Activated naive CD4-positive, alpha-beta T cell treated with anti-CD3 and anti-CD28 coated beads, Interleukin-2, amount 10 ng/mL, durations not matched to agents 7 days and 5 days (primary cell): ENCODE results near the gene GDF9.

ENCODE experiments used
- CTCF ChIA-PET: fragments of 350-600 bp; sonication (Branson Sonifier 250); formaldehyde crosslinking; loops from one replicate; lab custom pipeline; 2021; ENCODE audit warnings: antibody characterized with exemption; lab: Charles Lee
- DNase-seq: peaks from one replicate; pipeline ENCODE4 v3.0.0-alpha.2; 2020
- H3K27ac Mint-ChIP-seq: one replicate; pipeline ENCODE4 v1.8.0; 2021; ENCODE audit warnings: mild to moderate bottlenecking, moderate library complexity, mixed read lengths
- H3K27me3 Mint-ChIP-seq: one replicate; pipeline ENCODE4 v1.8.0; 2021; ENCODE audit warnings: mild to moderate bottlenecking, mixed read lengths
- H3K36me3 Mint-ChIP-seq: one replicate; pipeline ENCODE4 v1.8.0; 2021; ENCODE audit warnings: mixed read lengths
- H3K4me1 Mint-ChIP-seq: one replicate; pipeline ENCODE4 v1.8.0; 2021; ENCODE audit warnings: mixed read lengths
- H3K4me3 Mint-ChIP-seq: one replicate; pipeline ENCODE4 v1.8.0; 2021; ENCODE audit warnings: mild to moderate bottlenecking, moderate library complexity, mixed read lengths
- H3K9me3 Mint-ChIP-seq: one replicate; pipeline ENCODE4 v1.8.0; 2021; ENCODE audit warnings: mixed read lengths

GDF9 gene

GRCh38 chr5:132886064-132886823 lies 20.0 kb upstream of the GDF9 start:
- Mint-ChIP-seq H3K4me1 (peaks cover 11% of the 10 kb centered on the region), H3K27me3 (no peaks in the 10 kb centered on the region), H3K36me3 (peaks cover 37% of the 10 kb centered on the region), H3K27ac (no peak overlapping the region), H3K4me3 (no peak overlapping the region), H3K9me3 (no peaks in the 10 kb centered on the region)
- no peak for DNase-seq
- CTCF ChIA-PET: interaction anchor here (4.2 kb wide), 1 partner anchor 57 kb away, joined by 26 read pairs; the partner anchor contains the start of gene SHROOM1

GRCh38 chr5:132884548-132884947 lies 18.3 kb upstream of the GDF9 start:
- CTCF ChIA-PET: interaction anchor here (0.6 to 4.2 kb wide), 3 partner anchors 8 to 165 kb away, joined by 3 to 26 read pairs (median 6); partner anchors contain the start of gene SHROOM1

GRCh38 chr5:132883261-132883834 lies 17.1 kb upstream of the GDF9 start:
- Mint-ChIP-seq H3K27ac (no peak overlapping the region), H3K9me3 (no peaks in the 10 kb centered on the region), H3K4me1 (no peaks in the 10 kb centered on the region), H3K36me3 (peaks cover 50% of the 10 kb centered on the region), H3K27me3 (no peaks in the 10 kb centered on the region), H3K4me3 (no peak overlapping the region)
- peak; percentile 29 for DNase-seq
- CTCF ChIA-PET: interaction anchor here (0.8 to 4.2 kb wide), 16 partner anchors 9 to 382 kb away, joined by 3 to 26 read pairs (median 3); partner anchors contain the start of genes GDF9, HSPA4, SHROOM1 and UQCRQ

More at GRCh38 chr5:132884548-132884947, 18.3 kb upstream of the GDF9 start:
- no peaks in the 10 kb centered on the region for H3K27me3 Mint-ChIP-seq
- DNase-seq: no peak
- H3K27ac Mint-ChIP-seq: no peak overlapping the region
- peaks cover 3% of the 10 kb centered on the region for H3K4me1 Mint-ChIP-seq
- no peak overlapping the region for H3K4me3 Mint-ChIP-seq
- H3K36me3 Mint-ChIP-seq: peaks cover 43% of the 10 kb centered on the region
- no peaks in the 10 kb centered on the region for H3K9me3 Mint-ChIP-seq

GRCh38 chr5:132877938-132878337 lies 11.7 kb upstream of the GDF9 start:
- Mint-ChIP-seq H3K9me3 (no peaks in the 10 kb centered on the region), H3K36me3 (peaks cover 27% of the 10 kb centered on the region), H3K4me1 (no peaks in the 10 kb centered on the region), H3K27ac (no peak overlapping the region), H3K4me3 (no peak overlapping the region), H3K27me3 (no peaks in the 10 kb centered on the region)
- no peak for DNase-seq
- CTCF ChIA-PET: interaction anchor here (1.0 kb wide), 1 partner anchor 57 kb away, joined by 3 read pairs; no protein-coding TSS in a partner anchor

- H3K9me3 Mint-ChIP-seq: no peaks in the 10 kb centered on the region
- no peak overlapping the region for H3K4me3 Mint-ChIP-seq
- no peaks in the 10 kb centered on the region for H3K4me1 Mint-ChIP-seq
- no peak overlapping the region for H3K27ac Mint-ChIP-seq
- no peaks in the 10 kb centered on the region for H3K27me3 Mint-ChIP-seq
- CTCF ChIA-PET: interaction anchor here (1.0 kb wide), 1 partner anchor 57 kb away, joined by 3 read pairs; no protein-coding TSS in a partner anchor
- DNase-seq: no peak
- H3K36me3 Mint-ChIP-seq: peaks cover 29% of the 10 kb centered on the region
Measured at GRCh38 chr5:132877466-132877865, 11.2 kb upstream of the GDF9 start.

- no peaks in the 10 kb centered on the region for H3K4me1 Mint-ChIP-seq
- peaks cover 30% of the 10 kb centered on the region for H3K36me3 Mint-ChIP-seq
- H3K27ac Mint-ChIP-seq: no peak overlapping the region
- CTCF ChIA-PET: no interaction called here
- H3K27me3 Mint-ChIP-seq: no peaks in the 10 kb centered on the region
- no peak for DNase-seq
- no peak overlapping the region for H3K4me3 Mint-ChIP-seq
- no peaks in the 10 kb centered on the region for H3K9me3 Mint-ChIP-seq
Measured at GRCh38 chr5:132876020-132876759, 9.9 kb upstream of the GDF9 start.

GRCh38 chr5:132873930-132874271 lies 7.6 kb upstream of the GDF9 start:
- no peak for DNase-seq
- CTCF ChIA-PET: interaction anchor here (1.0 kb wide), 1 partner anchor 9 kb away, joined by 3 read pairs; no protein-coding TSS in a partner anchor

GRCh38 chr5:132873119-132873929 lies 7.1 kb upstream of the GDF9 start, which contains the start of gene LEAP2:
Gene LEAP2, plus strand, starts transcription at chr5:132873668. Its CDS starts 27 bp downstream, at chr5:132873695.
- CTCF ChIA-PET: interaction anchor here (1.2 kb wide), 1 partner anchor 10 kb away, joined by 4 read pairs; no protein-coding TSS in a partner anchor
- peaks cover 24% of the 10 kb centered on the region for H3K36me3 Mint-ChIP-seq
- peaks cover 3% of the 10 kb centered on the region for H3K4me1 Mint-ChIP-seq
- no peak for DNase-seq
- no peak within 1 kb of the TSS for H3K4me3 Mint-ChIP-seq
- no peaks in the 10 kb centered on the region for H3K27me3 Mint-ChIP-seq
- H3K9me3 Mint-ChIP-seq: no peaks in the 10 kb centered on the region
- H3K27ac Mint-ChIP-seq: peak within 1 kb of the TSS; percentile 34

More at GRCh38 chr5:132873930-132874271, 7.6 kb upstream of the GDF9 start:
- Mint-ChIP-seq H3K36me3 (peaks cover 24% of the 10 kb centered on the region), H3K9me3 (no peaks in the 10 kb centered on the region), H3K4me3 (no peak overlapping the region), H3K27ac (no peak overlapping the region), H3K4me1 (peaks cover under 1% of the 10 kb centered on the region), H3K27me3 (no peaks in the 10 kb centered on the region)

GRCh38 chr5:132872788-132873118 lies 6.5 kb upstream of the GDF9 start:
- no peak overlapping the region for H3K4me3 Mint-ChIP-seq
- peaks cover 25% of the 10 kb centered on the region for H3K36me3 Mint-ChIP-seq
- no peaks in the 10 kb centered on the region for H3K9me3 Mint-ChIP-seq
- H3K4me1 Mint-ChIP-seq: peaks cover 3% of the 10 kb centered on the region
- no peaks in the 10 kb centered on the region for H3K27me3 Mint-ChIP-seq
- CTCF ChIA-PET: interaction anchor here (1.2 kb wide), 1 partner anchor 10 kb away, joined by 4 read pairs; no protein-coding TSS in a partner anchor
- no peak for DNase-seq
- peak overlapping the region; percentile 34 for H3K27ac Mint-ChIP-seq

GRCh38 chr5:132871459-132872284 lies 5.4 kb upstream of the GDF9 start:
- peaks cover 30% of the 10 kb centered on the region for H3K36me3 Mint-ChIP-seq
- H3K4me1 Mint-ChIP-seq: peaks cover 11% of the 10 kb centered on the region
- H3K27ac Mint-ChIP-seq: no peak overlapping the region
- no peak for DNase-seq
- H3K4me3 Mint-ChIP-seq: no peak overlapping the region
- CTCF ChIA-PET: interaction anchor here (1.1 to 1.5 kb wide), 2 partner anchors 11 to 117 kb away, joined by 3 to 4 read pairs; no protein-coding TSS in a partner anchor
- H3K27me3 Mint-ChIP-seq: no peaks in the 10 kb centered on the region
- H3K9me3 Mint-ChIP-seq: no peaks in the 10 kb centered on the region

GRCh38 chr5:132870801-132871200 lies 4.5 kb upstream of the GDF9 start:
- Mint-ChIP-seq H3K4me1 (peaks cover 18% of the 10 kb centered on the region), H3K36me3 (peaks cover 30% of the 10 kb centered on the region), H3K27me3 (peaks cover 6% of the 10 kb centered on the region), H3K4me3 (no peak overlapping the region), H3K27ac (no peak overlapping the region), H3K9me3 (no peaks in the 10 kb centered on the region)
- no peak for DNase-seq
- CTCF ChIA-PET: interaction anchor here (1.1 to 1.5 kb wide), 3 partner anchors 12 to 116 kb away, joined by 3 to 4 read pairs (median 3); no protein-coding TSS in a partner anchor

GRCh38 chr5:132868754-132869153 lies 2.5 kb upstream of the GDF9 start:
- Mint-ChIP-seq H3K9me3 (no peaks in the 10 kb centered on the region), H3K4me1 (peaks cover 24% of the 10 kb centered on the region), H3K27me3 (peaks cover 11% of the 10 kb centered on the region), H3K27ac (peak overlapping the region; percentile 67), H3K4me3 (peak overlapping the region; percentile 21), H3K36me3 (peaks cover 30% of the 10 kb centered on the region)
- CTCF ChIA-PET: interaction anchor here (1.5 kb wide), 1 partner anchor 15 kb away, joined by 5 read pairs; no protein-coding TSS in a partner anchor
- no peak for DNase-seq
